Neural cell (in vitro differentiated cells): Measurements from ENCODE around the gene ABL2. TPM values are rescaled to one million over a fixed set of nuclear protein-coding genes. Genes with fewer than 3 reads are reported as not detected.
"Not testable (repeated sequence)": the region's sequence is repeated elsewhere in the genome, so short reads cannot be mapped to it uniquely, and the experiment has no call there.

Experiments used
- H2AFZ ChIP-seq: fragments of 200-600, 300-800 bp; sonication (generic), shearing (Covaris generic); 2 replicates; pipeline ENCODE4 v1.6.0; 2014; ENCODE audit warnings: low read depth, mild to moderate bottlenecking, antibody characterized with exemption, low read length, moderate library complexity
- H3F3A ChIP-seq: fragments of 200-600 bp; shearing (Covaris generic); 2 replicates; pipeline ENCODE4 v1.6.1; 2016; ENCODE audit warnings: mild to moderate bottlenecking, moderate library complexity, mixed read lengths, antibody characterized with exemption, low read length; ENCODE audit not compliant: insufficient read depth, poor library complexity, severe bottlenecking
- H3K27ac ChIP-seq: fragments of 200-600, 300-800 bp; sonication (generic), shearing (Covaris generic); 2 replicates; pipeline ENCODE4 v1.5.1; 2014; ENCODE audit warnings: mild to moderate bottlenecking, low read length, moderate library complexity
- H3K27me3 ChIP-seq: fragments of 300-800, 200-600 bp; sonication (generic), shearing (Covaris generic); 2 replicates; pipeline ENCODE4 v1.6.0; 2014; ENCODE audit warnings: mild to moderate bottlenecking, low read depth, low read length, moderate library complexity; ENCODE audit not compliant: insufficient read depth
- H3K36me3 ChIP-seq: fragments of 300-800, 200-600 bp; sonication (generic), shearing (Covaris generic); 2 replicates; pipeline ENCODE4 v1.5.1; 2014; ENCODE audit warnings: mild to moderate bottlenecking, antibody characterized with exemption, low read length, moderate library complexity; ENCODE audit not compliant: insufficient read depth
- H3K4me2 ChIP-seq: fragments of 300-800, 200-600 bp; sonication (generic), shearing (Covaris generic); 2 replicates; pipeline ENCODE4 v1.6.0; 2014; ENCODE audit warnings: mild to moderate bottlenecking, low read length
- H3K4me3 ChIP-seq: fragments of 300-800, 200-600 bp; sonication (generic), shearing (Covaris generic); 2 replicates; pipeline ENCODE4 v1.5.1; 2014; ENCODE audit warnings: mild to moderate bottlenecking, low read length, moderate library complexity
- H3K79me2 ChIP-seq: fragments of 200-600 bp; shearing (Covaris generic); replicated peaks from 2 replicates; pipeline ENCODE4 v1.6.0; 2014; ENCODE audit warnings: mild to moderate bottlenecking, low read length, moderate library complexity; ENCODE audit not compliant: insufficient read depth
- H3K9ac ChIP-seq: fragments of 300-800, 200-600 bp; sonication (generic), shearing (Covaris generic); 2 replicates; pipeline ENCODE4 v1.6.1; 2016; ENCODE audit warnings: mild to moderate bottlenecking, low read length, mixed read lengths
- H3K9me2 ChIP-seq: fragments of 200-600 bp; shearing (Covaris generic); 2 replicates; pipeline ENCODE4 v1.6.1; 2016; ENCODE audit warnings: mild to moderate bottlenecking, low read length, mixed read lengths; ENCODE audit not compliant: insufficient read depth
- H3K9me3 ChIP-seq: fragments of 200-600, 300-800 bp; sonication (generic), shearing (Covaris generic); 2 replicates; pipeline ENCODE4 v1.6.1; 2016; ENCODE audit warnings: mild to moderate bottlenecking, mixed run types, low read length, moderate library complexity, mixed read lengths
- H4K20me1 ChIP-seq: fragments of 200-600 bp; shearing (Covaris generic); 2 replicates; pipeline ENCODE4 v1.6.1; 2016; ENCODE audit warnings: mild to moderate bottlenecking, mixed run types; ENCODE audit not compliant: insufficient read depth
- CTCF ChIP-seq: fragments of 450-650 bp; IDR thresholded peaks from 2 replicates; pipeline ENCODE4 v1.5.1; 2014; ENCODE audit warnings: antibody characterized with exemption, mild to moderate bottlenecking, moderate library complexity; ENCODE audit not compliant: poor library complexity, severe bottlenecking
- EP300 ChIP-seq: fragments of 450-650 bp; conservative IDR thresholded peaks from 2 replicates; pipeline ENCODE4 v1.6.1; 2014; ENCODE audit warnings: antibody characterized with exemption, mild to moderate bottlenecking, moderate library complexity; ENCODE audit not compliant: poor library complexity, severe bottlenecking
- EZH2 ChIP-seq: fragments of 200-600, 300-800 bp; shearing (Covaris generic), sonication (generic); IDR thresholded peaks from 2 replicates; pipeline ENCODE4 v1.6.1; 2014; ENCODE audit warnings: antibody characterized with exemption, low read length, borderline replicate concordance, mild to moderate bottlenecking; ENCODE audit not compliant: insufficient read depth, poor library complexity, severe bottlenecking
- MXI1 ChIP-seq: fragments of 450-650 bp; conservative IDR thresholded peaks from 2 replicates; pipeline ENCODE4 v1.6.1; 2014; ENCODE audit warnings: antibody characterized with exemption, mild to moderate bottlenecking; ENCODE audit not compliant: poor library complexity, severe bottlenecking
- POLR2AphosphoS5 ChIP-seq: IDR thresholded peaks from 2 replicates; pipeline ENCODE4 v1.6.1; 2012
- RAD21 ChIP-seq: fragments of 450-650 bp; conservative IDR thresholded peaks from 2 replicates; pipeline ENCODE4 v1.6.1; 2014; ENCODE audit warnings: antibody characterized with exemption, mild to moderate bottlenecking, moderate library complexity
- REST ChIP-seq: IDR thresholded peaks from 2 replicates; pipeline ENCODE4 v1.6.1; 2012; ENCODE audit warnings: borderline replicate concordance
- SMC3 ChIP-seq: fragments of 450-650 bp; conservative IDR thresholded peaks from 2 replicates; pipeline ENCODE4 v1.6.1; 2014; ENCODE audit warnings: antibody characterized with exemption, mild to moderate bottlenecking, moderate library complexity; ENCODE audit not compliant: poor library complexity
- TAF1 ChIP-seq: IDR thresholded peaks from 2 replicates; pipeline ENCODE4 v1.6.1; 2012; ENCODE audit warnings: low read depth
- polyA plus RNA-seq: library from polyadenylated mRNA; depleted of rRNA; stranded (reverse); fragments of >200 nt; gene quantifications from 2 replicates; pipeline ENCODE4 v1.2.3, GENCODE V29; 2014

Gene ABL2
- polyA plus RNA-seq, 1 donor from 2014 or later: 9.8 TPM

DNA sequence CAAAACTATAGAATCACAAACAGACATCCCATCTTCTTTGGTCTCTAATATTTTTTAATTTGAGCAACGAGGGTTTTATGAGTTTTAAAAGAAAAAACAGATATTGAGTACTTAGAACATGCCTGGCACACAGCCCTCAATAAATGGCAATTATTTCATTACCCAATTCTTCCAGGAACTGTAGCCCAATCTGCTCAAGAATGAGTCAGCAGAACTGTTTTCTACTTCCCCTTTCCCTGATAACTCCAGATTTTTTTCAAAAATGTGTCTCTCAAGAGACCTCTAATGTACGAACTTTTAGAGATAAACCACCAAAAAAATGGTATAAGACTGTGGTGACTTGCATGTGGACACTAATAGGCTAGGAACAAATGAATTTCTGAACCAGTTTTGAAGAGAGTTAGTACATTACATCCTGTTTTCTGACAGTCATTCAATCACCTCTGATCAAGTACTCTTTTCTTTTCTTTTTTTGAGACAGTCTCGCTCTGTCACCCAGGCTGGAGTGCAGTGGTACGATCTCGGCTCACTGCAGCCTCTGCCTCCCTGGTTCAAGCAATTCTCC is 11.5 kb downstream of the ABL2 start:
- no peak overlapping the region for H2AFZ ChIP-seq
- H3K79me2 ChIP-seq: peaks cover 9% of the 10 kb centered on the region
- TF ChIP-seq POLR2AphosphoS5 (no peak), RAD21 (no peak), CTCF (no peak), MXI1 (no peak)
- H3F3A ChIP-seq: no peaks in the 10 kb centered on the region
- no peak overlapping the region for H3K4me3 ChIP-seq
- no peak overlapping the region for H3K4me2 ChIP-seq
- no peaks in the 10 kb centered on the region for H3K36me3 ChIP-seq
- H4K20me1 ChIP-seq: no peaks in the 10 kb centered on the region
- H3K9ac ChIP-seq: no peak overlapping the region
- H3K27ac ChIP-seq: no peak overlapping the region
- no peaks in the 10 kb centered on the region for H3K9me2 ChIP-seq
- no peaks in the 10 kb centered on the region for H3K9me3 ChIP-seq
- H3K27me3 ChIP-seq: no peaks in the 10 kb centered on the region

DNA sequence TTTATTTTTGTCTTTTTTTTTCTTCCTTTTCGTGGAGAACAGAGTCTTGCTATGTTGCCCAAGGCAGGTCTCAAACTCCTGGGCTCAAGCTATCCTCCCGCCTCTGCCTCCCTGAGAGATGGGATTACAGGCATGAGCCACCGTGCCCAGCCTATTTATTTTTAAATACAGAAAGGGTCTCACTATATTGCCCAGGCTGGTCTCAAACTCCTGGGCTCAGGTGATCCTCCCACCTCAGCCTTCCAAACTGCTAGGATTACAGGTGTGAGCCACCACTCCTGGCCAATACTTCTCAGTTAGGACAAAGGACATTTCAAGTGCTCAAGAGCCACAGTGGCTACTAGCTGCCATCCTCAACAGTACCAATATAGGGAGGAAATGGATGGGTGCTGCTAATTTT is 16.2 kb downstream of the ABL2 start:
- not testable (repeated sequence) for H3K27ac ChIP-seq, H3K9me3 ChIP-seq, H3K27me3 ChIP-seq, H3K79me2 ChIP-seq, H3K36me3 ChIP-seq, H3F3A ChIP-seq, H2AFZ ChIP-seq, H3K4me3 ChIP-seq, H3K4me2 ChIP-seq, H4K20me1 ChIP-seq, H3K9me2 ChIP-seq, H3K9ac ChIP-seq

DNA sequence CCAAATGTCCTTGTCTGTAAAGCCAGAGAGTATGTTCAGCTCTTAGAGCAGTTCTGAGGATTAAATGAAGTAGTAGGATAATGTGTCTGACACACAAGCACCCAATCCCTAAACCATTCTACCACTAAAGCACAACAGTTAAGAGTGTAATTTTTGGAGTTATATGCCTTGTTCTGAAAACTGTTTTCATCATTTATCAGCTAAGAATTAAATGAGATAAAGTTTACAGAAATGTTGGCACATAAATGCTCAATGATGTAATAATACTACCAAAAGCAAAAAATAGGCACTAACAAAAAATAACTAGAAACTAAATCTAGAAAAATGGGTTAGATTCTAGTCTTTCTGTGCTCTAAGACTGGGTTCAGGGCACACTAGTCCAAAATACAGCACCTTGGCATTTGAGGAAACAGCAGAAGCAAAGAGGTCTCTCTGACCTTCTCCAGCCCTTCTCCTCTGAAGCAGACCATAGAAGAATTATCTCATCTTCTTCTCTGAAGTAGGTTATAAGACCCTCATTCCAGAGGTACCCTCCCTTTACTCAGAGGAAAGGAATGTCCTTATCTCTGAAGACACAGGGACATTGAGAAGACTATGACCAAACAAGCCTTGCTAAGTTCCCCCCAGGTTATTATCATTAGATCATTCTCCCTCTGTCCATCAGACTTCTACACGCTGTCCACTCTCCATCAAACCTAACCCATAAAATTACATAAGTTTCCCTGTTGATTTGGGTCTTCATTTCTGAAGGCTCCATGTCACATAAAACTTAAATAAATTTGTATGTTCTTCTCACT is 20.6 kb downstream of the ABL2 start:
- H4K20me1 ChIP-seq: no peaks in the 10 kb centered on the region
- H3K36me3 ChIP-seq: no peaks in the 10 kb centered on the region
- H3K4me2 ChIP-seq: no peak overlapping the region
- TF ChIP-seq REST (no peak), POLR2AphosphoS5 (no peak), EZH2 (no peak), MXI1 (no peak), CTCF (no peak), EP300 (no peak), RAD21 (no peak), TAF1 (no peak), SMC3 (no peak)
- H3F3A ChIP-seq: no peaks in the 10 kb centered on the region
- no peak overlapping the region for H2AFZ ChIP-seq
- no peak overlapping the region for H3K9ac ChIP-seq
- no peaks in the 10 kb centered on the region for H3K27me3 ChIP-seq
- no peaks in the 10 kb centered on the region for H3K9me2 ChIP-seq
- no peak overlapping the region for H3K4me3 ChIP-seq
- H3K79me2 ChIP-seq: no peaks in the 10 kb centered on the region
- H3K9me3 ChIP-seq: no peaks in the 10 kb centered on the region
- no peak overlapping the region for H3K27ac ChIP-seq
